WTC11 (cell line): ENCODE measurements around the gene KLK13. TPM values are rescaled to one million over a fixed set of nuclear protein-coding genes. Genes with fewer than 3 reads are reported as not detected.

Source experiments
- CTCF ChIP-seq: fragments of 200-600 bp; IDR thresholded peaks from 2 replicates; pipeline ENCODE4 v1.8.0; 2022; ENCODE audit warnings: antibody characterized with exemption
- E2F5 ChIP-seq: sonication (generic); formaldehyde crosslinking; IDR thresholded peaks from 2 replicates; pipeline ENCODE4 v1.8.1; 2022; ENCODE audit warnings: mild to moderate bottlenecking, moderate library complexity, missing genetic modification reagents
- total RNA-seq: library from RNA; stranded (reverse); gene quantifications from 3 replicates; pipeline ENCODE4 v1.2.3, GENCODE V29; 2021

KLK13 gene
- total RNA-seq, 1 experiment from 2014 or later = 3.1 TPM

DNA sequence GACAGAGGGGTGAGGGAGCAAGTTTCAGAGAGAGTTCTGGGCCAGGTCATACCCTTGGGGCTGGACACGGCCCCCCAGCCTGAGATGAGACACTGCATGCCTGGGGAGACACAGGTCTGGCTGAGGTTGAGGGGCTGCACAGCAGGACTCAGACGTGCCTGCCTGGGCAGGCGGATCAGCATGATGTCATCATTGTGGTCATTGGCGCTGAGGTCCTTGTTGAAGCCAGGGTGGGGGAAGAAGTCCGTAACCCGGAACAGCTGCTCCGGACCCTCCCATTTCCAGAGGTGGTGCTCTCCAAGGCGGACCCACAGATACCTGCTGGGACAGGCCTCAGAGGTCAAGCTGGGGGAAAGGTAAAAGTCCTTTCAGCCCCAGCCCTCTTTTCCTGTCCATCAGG is 58.5 kb downstream of the KLK13 start (continued):
- TF ChIP-seq CTCF (no peak), E2F5 (CRISPR knock-in tag) (no peak)

Other genes starting within 250 kb of the KLK13 start
- 3.9 to 6.0 TPM (median 5.4 TPM) in 3 replicates for gene KLK1, start 241.3 kb downstream of the KLK13 start, total RNA-seq
- gene KLK15, start 231.5 kb downstream of the KLK13 start, total RNA-seq = not detected in 3 replicates
- 0.13 to 0.25 TPM (median 0.16 TPM) in 3 replicates for gene KLK3, start 210.2 kb downstream of the KLK13 start, total RNA-seq
- gene KLK2, start 191.7 kb downstream of the KLK13 start, total RNA-seq = 0.18 to 0.46 TPM in 2 of 3 replicates, not detected in the other
- gene KLK4, start 153.7 kb downstream of the KLK13 start, total RNA-seq = 0.27 to 0.82 TPM (median 0.70 TPM) in 3 replicates
- gene KLK5, start 112.1 kb downstream of the KLK13 start, total RNA-seq = 0.66 to 1.0 TPM (median 0.69 TPM) in 3 replicates
- 0.52 to 1.1 TPM (median 0.92 TPM) in 3 replicates for gene KLK6, start 95.5 kb downstream of the KLK13 start, total RNA-seq
- gene KLK7, start 81.2 kb downstream of the KLK13 start, total RNA-seq = 0.66 to 0.87 TPM (median 0.78 TPM) in 3 replicates
- gene KLK8, start 63.5 kb downstream of the KLK13 start, total RNA-seq = 4.4 to 6.9 TPM (median 5.9 TPM) in 3 replicates
- gene KLK10, start 45.4 kb downstream of the KLK13 start, total RNA-seq = 3.2 to 4.9 TPM (median 4.9 TPM) in 3 replicates
- gene KLK11, start 38.5 kb downstream of the KLK13 start, total RNA-seq = 0.23 to 0.55 TPM (median 0.27 TPM) in 3 replicates
- gene KLK12, start 30.1 kb downstream of the KLK13 start, total RNA-seq = not detected in 3 replicates
- 1.1 to 1.6 TPM (median 1.4 TPM) in 3 replicates for gene KLK14, start 17.8 kb upstream of the KLK13 start, total RNA-seq
- gene CTU1, start 43.3 kb upstream of the KLK13 start, total RNA-seq = 8.6 to 10.3 TPM (median 8.9 TPM) in 3 replicates
- gene SIGLEC9, start 59.8 kb upstream of the KLK13 start, total RNA-seq = not detected in 3 replicates
- not detected in 3 replicates for gene SIGLEC7, start 77.2 kb upstream of the KLK13 start, total RNA-seq
- gene CD33, start 160.0 kb upstream of the KLK13 start, total RNA-seq = 0.25 to 0.57 TPM (median 0.31 TPM) in 3 replicates
- not detected in 3 replicates for gene SIGLECL1, start 186.0 kb upstream of the KLK13 start, total RNA-seq
- gene IGLON5, start 246.6 kb upstream of the KLK13 start, total RNA-seq = 41.2 to 64.1 TPM (median 60.2 TPM) in 3 replicates